ENCODE data around the gene KRTAP4-4. TPM values are rescaled to one million over a fixed set of nuclear protein-coding genes. Genes with fewer than 3 reads are reported as not detected.
"Not testable (repeated sequence)": the region's sequence is repeated elsewhere in the genome, so short reads cannot be mapped to it uniquely, and the experiment has no call there.

KRTAP4-4 gene
- total and polyA plus RNA-seq, 9 of the 15 experiments (the other 6 are each of a cell fraction or from before 2014, with no cell fraction given): not detected

DNA sequence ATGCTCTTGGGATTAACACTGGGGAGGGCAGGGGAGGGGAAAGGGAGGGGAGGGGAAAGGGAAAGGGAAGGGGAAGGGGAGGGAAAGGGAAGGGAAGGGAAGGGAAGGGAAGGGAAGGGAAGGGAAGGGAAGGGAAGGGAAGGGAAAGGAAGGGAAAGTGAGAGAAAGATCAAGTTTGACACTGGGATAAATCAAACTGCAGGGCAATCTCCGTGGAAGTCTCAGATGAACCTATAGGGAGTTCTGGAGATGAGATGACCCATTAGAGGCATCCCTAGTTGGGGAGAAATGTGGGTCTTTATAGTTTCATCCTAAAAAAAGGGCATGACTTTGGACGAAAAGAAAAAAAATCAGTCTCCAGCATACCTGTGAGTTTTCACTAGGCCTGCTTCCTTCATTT lies 38.8 kb downstream of the KRTAP4-4 start (continued):
- no peak for TF ChIP-seq ZBTB26 (CRISPR knock-in tag; IDR thresholded peaks at IDR 0.05)
- TF ChIP-seq CCNT2 (IDR thresholded peaks at IDR 0.05; ENCODE audit: borderline replicate concordance, extremely low read depth, insufficient read length, low read depth, low read length): no peak
- no peak for TF ChIP-seq ZNF785 (CRISPR knock-in tag; IDR thresholded peaks at IDR 0.05)

DNA sequence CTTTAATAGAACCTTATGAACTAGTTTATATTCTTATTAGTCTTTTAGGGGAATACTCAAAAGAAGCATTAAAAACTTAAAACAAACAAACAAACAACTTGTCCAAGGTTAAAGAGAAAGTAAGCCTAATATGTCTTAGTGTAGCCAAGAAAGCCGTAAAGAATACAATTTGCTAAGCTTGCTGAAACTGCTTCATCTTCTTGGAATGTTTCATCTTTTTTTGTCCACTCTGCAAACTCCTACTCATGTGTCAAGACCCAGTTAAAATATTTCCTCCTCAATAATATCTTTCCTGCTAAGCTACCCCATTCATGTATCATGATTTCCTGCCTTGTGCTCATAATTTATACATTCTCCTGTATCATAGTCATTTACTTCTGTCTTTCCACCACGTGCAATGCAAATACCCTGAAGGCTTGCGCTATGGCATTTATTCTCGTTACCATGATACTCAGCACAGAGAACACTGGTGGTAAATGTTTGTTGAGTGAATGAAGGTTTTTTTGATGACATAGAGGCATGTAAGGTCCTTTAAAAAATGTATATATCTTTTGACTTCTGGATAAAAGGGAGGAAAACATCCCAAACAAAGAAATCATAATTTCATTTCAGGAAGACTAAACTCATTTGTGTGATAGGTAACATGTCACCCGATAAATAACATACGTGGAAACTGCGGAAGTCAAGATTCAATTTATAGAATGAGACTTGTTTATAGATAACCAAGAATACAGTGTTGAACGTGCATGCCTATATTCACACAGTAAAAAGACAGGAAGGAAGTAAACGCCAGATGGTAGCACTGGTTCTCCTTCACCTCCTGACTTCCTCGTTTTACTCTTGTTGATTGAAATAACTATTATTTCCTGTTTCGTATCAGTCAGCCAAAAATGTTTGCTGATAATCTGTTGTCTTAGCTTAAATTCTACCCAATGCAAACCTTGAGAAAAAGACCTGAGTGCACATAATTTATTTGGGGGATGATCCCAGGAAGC lies 40.6 kb downstream of the KRTAP4-4 start:
- POLR2A ChIA-PET; in situ Hi-C loops (cut with MboI); DNase-seq (ENCODE audit: extremely low read depth in 1 of 4, low spot score in 3 of 4); H3K4me1 ChIP-seq (replicated peaks in 1 of 2; ENCODE audit: control insufficient read depth in 2 of 2, insufficient read depth in 2 of 2, low read length in 2 of 2); ATAC-seq; H3K9me3 ChIP-seq (replicated peaks; ENCODE audit: control insufficient read depth, insufficient read depth, low read depth, low read length); H2AFZ ChIP-seq (ENCODE audit: low read depth, low read length); H3K27ac ChIP-seq (ENCODE audit: extremely low read depth, low read depth, low read length); H3K4me2 ChIP-seq (ENCODE audit: insufficient read depth, low read length); H3K9ac ChIP-seq (ENCODE audit: insufficient read depth in 1 of 2, low read depth in 2 of 2, low read length in 2 of 2); intact Hi-C loops (cut with micrococcal nuclease); H3K27me3 ChIP-seq (ENCODE audit: control insufficient read depth in 2 of 2, insufficient read depth in 2 of 2, low read length in 2 of 2); CTCF ChIA-PET (ENCODE audit: low intra/inter-chr PET ratio); H3K4me3 ChIP-seq; FAIRE-seq; H3K36me3 ChIP-seq (ENCODE audit: control insufficient read depth, insufficient read depth, low read length); H4K20me1 ChIP-seq (replicated peaks; ENCODE audit: control insufficient read depth, insufficient read depth, low read length); H3K9me1 ChIP-seq (ENCODE audit: control insufficient read depth, insufficient read depth, low read length); BruUV-seq (replicated peaks); H3K79me2 ChIP-seq (ENCODE audit: control insufficient read depth, insufficient read depth, low read length): not testable (repeated sequence)
- WGBS (ENCODE audit: insufficient coverage, low coverage, missing lambda C conversion rate): 1% methylated on average over 11 of the region's 11 CpGs

Measured in K562 (cell line).